B cell (primary cell): ENCODE results near the gene MCAM. TPM values are rescaled to one million over a fixed set of nuclear protein-coding genes. Genes with fewer than 3 reads are reported as not detected.

ENCODE experiments used
- ATAC-seq: fragments of 200-7000 bp; cut with Tn5 transposase; one replicate; pipeline ENCODE4 v1.10.0; 2021; ENCODE audit warnings: low read depth, mild to moderate bottlenecking, moderate number of reproducible peaks, moderate library complexity
- CTCF ChIA-PET: fragments of 350-600 bp; sonication (Branson Sonifier 250); formaldehyde crosslinking; loops from one replicate; lab custom pipeline; 2021; ENCODE audit warnings: antibody characterized with exemption, inconsistent platforms; lab: Charles Lee
- POLR2A ChIA-PET: fragments of 350-600 bp; sonication (Branson Sonifier 250); formaldehyde crosslinking; loops from one replicate; lab custom pipeline; 2021; ENCODE audit warnings: antibody characterized with exemption; lab: Charles Lee
- DNase-seq: peaks from one replicate; pipeline ENCODE4 v3.0.0; 2013
- H2AFZ ChIP-seq: 2 replicates; pipeline ENCODE4 v1.6.1; 2012; ENCODE audit warnings: mild to moderate bottlenecking, low read depth, low read length; ENCODE audit not compliant: insufficient read depth, poor library complexity, severe bottlenecking
- H3K27ac ChIP-seq, 2 donors: 1 replicate in 1 of 2; 2 replicates in 1 of 2; pipeline ENCODE4 v1.5.1; 2012 to 2013; ENCODE audit warnings: low read length in 2 of 2, mild to moderate bottlenecking in 2 of 2, moderate library complexity in 1 of 2
- H3K27me3 ChIP-seq, 4 experiments: fragments of 200-600 bp in 1 of 4; sonication (generic) in 1 of 4; replicated peaks in 1 of 4; 1 replicate in 2 of 4; 2 replicates in 2 of 4; pipeline versions ENCODE4 v1.6.1 to v1.7.0; 2013 to 2016; ENCODE audit warnings: low read length in 3 of 4, mild to moderate bottlenecking in 2 of 4, mixed read lengths in 1 of 4, moderate library complexity in 1 of 4; ENCODE audit not compliant: insufficient read depth in 4 of 4, control insufficient read depth in 3 of 4; ENCODE audit errors: control extremely low read depth in 1 of 4
- H3K36me3 ChIP-seq, 2 experiments: replicated peaks in 1 of 2; 1 replicate in 1 of 2; 2 replicates in 1 of 2; pipeline versions ENCODE4 v1.6.1 to v1.7.1; 2013; ENCODE audit warnings: low read length in 1 of 2; ENCODE audit not compliant: insufficient read depth in 2 of 2, control insufficient read depth in 1 of 2; ENCODE audit errors: control extremely low read depth in 1 of 2, extremely low read depth in 1 of 2
- H3K4me1 ChIP-seq, 2 donors: fragments of 200-600 bp in 1 of 2; sonication (generic) in 1 of 2; 1 replicate in 1 of 2; 2 replicates in 1 of 2; pipeline versions ENCODE4 v1.5.1 to v1.6.1; 2013 to 2017; ENCODE audit warnings: low read length in 2 of 2; ENCODE audit not compliant: control insufficient read depth in 2 of 2, insufficient read depth in 2 of 2
- H3K4me2 ChIP-seq: replicated peaks from 2 replicates; pipeline ENCODE3; 2012; ENCODE audit warnings: mild to moderate bottlenecking, low read depth, low read length; ENCODE audit not compliant: poor library complexity, severe bottlenecking
- H3K4me3 ChIP-seq, 5 experiments: fragments of 200-600 bp in 1 of 5; sonication (generic) in 1 of 5; 1 replicate in 3 of 5; 2 replicates in 2 of 5; pipeline versions ENCODE4 v1.5.1 to v1.7.0; 2011 to 2016; ENCODE audit warnings: low read length in 4 of 5, mild to moderate bottlenecking in 4 of 5, low read depth in 2 of 5, control low read depth in 1 of 5, moderate library complexity in 1 of 5; ENCODE audit not compliant: insufficient read depth in 1 of 5; ENCODE audit errors: control extremely low read depth in 1 of 5, extremely low read depth in 1 of 5
- H3K79me2 ChIP-seq: fragments of 200-600 bp; sonication (generic); one replicate; pipeline ENCODE4 v1.6.0; 2016; ENCODE audit warnings: low read length; ENCODE audit not compliant: control insufficient read depth, insufficient read depth
- H3K9ac ChIP-seq: fragments of 200-600 bp; sonication (generic); 2 replicates; pipeline ENCODE4 v1.6.1; 2017; ENCODE audit warnings: mild to moderate bottlenecking, low read length, moderate library complexity
- H3K9me3 ChIP-seq, 3 donors: one replicate each; pipeline versions ENCODE4 v1.6.1 to v1.7.1; 2013; ENCODE audit warnings: low read length in 2 of 3; ENCODE audit not compliant: control insufficient read depth in 2 of 3, insufficient read depth in 1 of 3; ENCODE audit errors: control extremely low read depth in 1 of 3
- H4K20me1 ChIP-seq: 2 replicates; pipeline ENCODE4 v1.6.0; 2012; ENCODE audit warnings: mild to moderate bottlenecking, low read length; ENCODE audit not compliant: insufficient read depth, control insufficient read depth, poor library complexity, severe bottlenecking
- H3K27ac Mint-ChIP-seq: one replicate; pipeline ENCODE4 v1.8.0; 2021; ENCODE audit warnings: mixed read lengths
- H3K27me3 Mint-ChIP-seq: one replicate; pipeline ENCODE4 v1.8.0; 2021; ENCODE audit warnings: mixed read lengths
- H3K4me1 Mint-ChIP-seq: one replicate; pipeline ENCODE4 v1.8.0; 2021; ENCODE audit warnings: mixed read lengths
- H3K4me3 Mint-ChIP-seq: one replicate; pipeline ENCODE4 v1.8.0; 2021; ENCODE audit warnings: mixed read lengths
- H3K9me3 Mint-ChIP-seq: one replicate; pipeline ENCODE4 v1.8.0; 2022; ENCODE audit warnings: mixed read lengths; ENCODE audit not compliant: insufficient read depth
- EZH2 ChIP-seq: IDR thresholded peaks from 2 replicates; pipeline ENCODE4 v1.6.1; 2012; ENCODE audit warnings: borderline replicate concordance, low read depth, mild to moderate bottlenecking, moderate library complexity, low read length; ENCODE audit not compliant: insufficient read depth, poor library complexity, severe bottlenecking
- WGBS: methylation state at CpG from one replicate; pipeline ENCODE4 v1.1.5; 2013; ENCODE audit warnings: missing lambda C conversion rate; ENCODE audit not compliant: insufficient coverage; 5-methylcytosine and 5-hydroxymethylcytosine counted together
- intact Hi-C: fragments of 100-400 bp; cut with micrococcal nuclease; formaldehyde crosslinking; loops from one replicate; pipeline ENCODE4 v1.10.0; 2022
- polyA plus RNA-seq: library from polyadenylated mRNA; depleted of rRNA; stranded (reverse); fragments of >200 nt; gene quantifications from 2 replicates; pipeline ENCODE4 v1.2.3, GENCODE V29; 2012
- total RNA-seq, 2 donors: library from RNA; stranded (reverse); fragments of 120-200 nt in 1 of 2; gene quantifications; 1 replicate in 1 of 2; 2 replicates in 1 of 2; pipeline versions ENCODE4 v1.2.3 to v1.2.4, GENCODE V29; 2013 to 2022
- TF ChIP-seq, protein P1 (sequence below): fragments of 200-600 bp; IDR thresholded peaks from one replicate; pipeline ENCODE4 v1.8.0; 2022; ENCODE audit warnings: antibody characterized with exemption, mild to moderate bottlenecking

The MCAM gene
- total and polyA plus RNA-seq, 2 donors (not counting 1 experiment from before 2014, with no cell fraction given), result 0.42 to 1.1 TPM

DNA sequence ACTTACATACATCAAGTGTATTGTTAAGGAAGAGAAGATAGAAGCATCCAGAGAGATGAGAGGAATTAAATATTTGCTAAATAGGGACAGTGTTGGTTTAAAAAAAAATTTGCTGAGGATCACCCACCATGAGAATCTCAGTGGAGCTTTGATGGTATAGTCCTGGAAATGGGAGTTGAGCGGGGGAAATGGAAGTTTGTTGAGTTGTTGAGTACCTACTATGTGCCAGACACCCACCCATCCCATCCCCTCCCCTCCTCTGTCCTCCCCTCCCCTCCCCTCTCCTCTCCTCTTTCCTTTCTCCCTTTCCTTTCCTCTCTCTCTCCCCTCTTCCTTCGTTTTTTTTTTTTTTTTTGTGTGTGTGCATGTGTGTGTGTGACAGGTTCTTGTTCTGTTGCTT is 34.3 kb upstream of the MCAM start:
- H3K4me3 Mint-ChIP-seq, result no peak overlapping the region
- H3K4me1 Mint-ChIP-seq, result peaks cover 3% of the 10 kb centered on the region
- Histone ChIP-seq H3K27me3 (peaks cover 0 to 45% (median 10%) of the 10 kb centered on the region in 4 experiments), H3K4me1 (peaks cover 3 to 4% of the 10 kb centered on the region in 2 donors), H3K79me2 (no peaks in the 10 kb centered on the region), H3K4me2 (no peak overlapping the region), H3K9me3 (no peaks in the 10 kb centered on the region), H3K27ac (no peak overlapping the region), H2AFZ (no peak overlapping the region), H4K20me1 (no peaks in the 10 kb centered on the region), H3K9ac (no peak overlapping the region), H3K4me3 (no peak overlapping the region), H3K36me3 (no peaks in the 10 kb centered on the region)
- no peak for DNase-seq
- no peak for ATAC-seq
- no peaks in the 10 kb centered on the region for H3K9me3 Mint-ChIP-seq
- CTCF ChIA-PET, result no interaction called here
- no CpG with 5 or more reads among the region's 2 CpGs for WGBS
- TF ChIP-seq, protein P1, sequence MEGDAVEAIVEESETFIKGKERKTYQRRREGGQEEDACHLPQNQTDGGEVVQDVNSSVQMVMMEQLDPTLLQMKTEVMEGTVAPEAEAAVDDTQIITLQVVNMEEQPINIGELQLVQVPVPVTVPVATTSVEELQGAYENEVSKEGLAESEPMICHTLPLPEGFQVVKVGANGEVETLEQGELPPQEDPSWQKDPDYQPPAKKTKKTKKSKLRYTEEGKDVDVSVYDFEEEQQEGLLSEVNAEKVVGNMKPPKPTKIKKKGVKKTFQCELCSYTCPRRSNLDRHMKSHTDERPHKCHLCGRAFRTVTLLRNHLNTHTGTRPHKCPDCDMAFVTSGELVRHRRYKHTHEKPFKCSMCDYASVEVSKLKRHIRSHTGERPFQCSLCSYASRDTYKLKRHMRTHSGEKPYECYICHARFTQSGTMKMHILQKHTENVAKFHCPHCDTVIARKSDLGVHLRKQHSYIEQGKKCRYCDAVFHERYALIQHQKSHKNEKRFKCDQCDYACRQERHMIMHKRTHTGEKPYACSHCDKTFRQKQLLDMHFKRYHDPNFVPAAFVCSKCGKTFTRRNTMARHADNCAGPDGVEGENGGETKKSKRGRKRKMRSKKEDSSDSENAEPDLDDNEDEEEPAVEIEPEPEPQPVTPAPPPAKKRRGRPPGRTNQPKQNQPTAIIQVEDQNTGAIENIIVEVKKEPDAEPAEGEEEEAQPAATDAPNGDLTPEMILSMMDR, result no peak
- no peak for TF ChIP-seq EZH2
- peaks cover 63% of the 10 kb centered on the region for H3K27me3 Mint-ChIP-seq
- POLR2A ChIA-PET, result no interaction called here
- H3K27ac Mint-ChIP-seq, result no peak overlapping the region
- intact Hi-C loops, result no loop called here

DNA sequence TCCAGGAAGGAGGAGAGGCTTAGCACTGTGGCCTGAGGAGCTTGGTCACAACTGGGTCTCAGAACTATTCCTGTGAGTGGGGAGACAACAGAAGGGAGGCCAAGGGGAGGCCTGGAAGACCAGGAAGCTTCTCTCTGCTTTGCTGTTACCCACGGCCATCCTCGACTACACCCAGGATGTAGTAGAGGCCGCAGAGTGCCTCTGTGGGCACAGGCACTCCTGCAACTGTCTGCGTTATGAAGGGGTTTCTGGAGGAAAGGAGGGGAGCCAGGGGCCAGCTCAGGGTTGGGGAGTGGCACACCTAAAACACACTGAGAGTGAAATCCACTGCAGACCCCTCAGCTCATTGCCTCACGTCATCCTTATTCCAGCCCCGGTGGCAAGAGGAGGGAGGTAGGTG is 33.4 kb upstream of the MCAM start:
- peaks cover 59% of the 10 kb centered on the region for H3K27me3 Mint-ChIP-seq
- H3K36me3 ChIP-seq, result no peaks in the 10 kb centered on the region
- 64% methylated on average over 5 of the region's 6 CpGs for WGBS
- ATAC-seq (no peak), DNase-seq (no peak)
- no peak overlapping the region for H3K4me2 ChIP-seq
- no peaks in the 10 kb centered on the region for H3K79me2 ChIP-seq
- H3K4me1 Mint-ChIP-seq, result no peaks in the 10 kb centered on the region
- H3K27ac ChIP-seq, result no peak overlapping the region
- no peak overlapping the region for H3K27ac Mint-ChIP-seq
- intact Hi-C loops, result no loop called here
- TF ChIP-seq, protein P1, result no peak
- peaks cover 0 to 36% (median 8%) of the 10 kb centered on the region in 4 experiments for H3K27me3 ChIP-seq
- H4K20me1 ChIP-seq, result no peaks in the 10 kb centered on the region
- ChIA-PET CTCF (interaction anchor here (1.0 kb wide), 1 partner anchor 27 kb away, joined by 3 read pairs; no protein-coding TSS in a partner anchor), POLR2A (no interaction called here)
- H3K9me3 Mint-ChIP-seq, result no peaks in the 10 kb centered on the region
- H3K4me1 ChIP-seq, result no peaks in the 10 kb centered on the region
- H3K4me3 Mint-ChIP-seq, result no peak overlapping the region
- H3K4me3 ChIP-seq, result no peak overlapping the region
- no peak overlapping the region for H2AFZ ChIP-seq
- H3K9ac ChIP-seq, result no peak overlapping the region
- H3K9me3 ChIP-seq, result no peaks in the 10 kb centered on the region
